Tracheal epithelial cell (primary cell): ENCODE results near the gene LRP4. TPM values are rescaled to one million over a fixed set of nuclear protein-coding genes. Genes with fewer than 3 reads are reported as not detected.

Experiments
- total RNA-seq: library from RNA; depleted of rRNA; stranded (reverse); fragments of >200 nt; gene quantifications from 2 replicates; pipeline ENCODE4 v1.2.1, GENCODE V29; 2014

Gene LRP4, protein sequence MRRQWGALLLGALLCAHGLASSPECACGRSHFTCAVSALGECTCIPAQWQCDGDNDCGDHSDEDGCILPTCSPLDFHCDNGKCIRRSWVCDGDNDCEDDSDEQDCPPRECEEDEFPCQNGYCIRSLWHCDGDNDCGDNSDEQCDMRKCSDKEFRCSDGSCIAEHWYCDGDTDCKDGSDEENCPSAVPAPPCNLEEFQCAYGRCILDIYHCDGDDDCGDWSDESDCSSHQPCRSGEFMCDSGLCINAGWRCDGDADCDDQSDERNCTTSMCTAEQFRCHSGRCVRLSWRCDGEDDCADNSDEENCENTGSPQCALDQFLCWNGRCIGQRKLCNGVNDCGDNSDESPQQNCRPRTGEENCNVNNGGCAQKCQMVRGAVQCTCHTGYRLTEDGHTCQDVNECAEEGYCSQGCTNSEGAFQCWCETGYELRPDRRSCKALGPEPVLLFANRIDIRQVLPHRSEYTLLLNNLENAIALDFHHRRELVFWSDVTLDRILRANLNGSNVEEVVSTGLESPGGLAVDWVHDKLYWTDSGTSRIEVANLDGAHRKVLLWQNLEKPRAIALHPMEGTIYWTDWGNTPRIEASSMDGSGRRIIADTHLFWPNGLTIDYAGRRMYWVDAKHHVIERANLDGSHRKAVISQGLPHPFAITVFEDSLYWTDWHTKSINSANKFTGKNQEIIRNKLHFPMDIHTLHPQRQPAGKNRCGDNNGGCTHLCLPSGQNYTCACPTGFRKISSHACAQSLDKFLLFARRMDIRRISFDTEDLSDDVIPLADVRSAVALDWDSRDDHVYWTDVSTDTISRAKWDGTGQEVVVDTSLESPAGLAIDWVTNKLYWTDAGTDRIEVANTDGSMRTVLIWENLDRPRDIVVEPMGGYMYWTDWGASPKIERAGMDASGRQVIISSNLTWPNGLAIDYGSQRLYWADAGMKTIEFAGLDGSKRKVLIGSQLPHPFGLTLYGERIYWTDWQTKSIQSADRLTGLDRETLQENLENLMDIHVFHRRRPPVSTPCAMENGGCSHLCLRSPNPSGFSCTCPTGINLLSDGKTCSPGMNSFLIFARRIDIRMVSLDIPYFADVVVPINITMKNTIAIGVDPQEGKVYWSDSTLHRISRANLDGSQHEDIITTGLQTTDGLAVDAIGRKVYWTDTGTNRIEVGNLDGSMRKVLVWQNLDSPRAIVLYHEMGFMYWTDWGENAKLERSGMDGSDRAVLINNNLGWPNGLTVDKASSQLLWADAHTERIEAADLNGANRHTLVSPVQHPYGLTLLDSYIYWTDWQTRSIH (N-terminal part only)
- total RNA-seq: 8.3 and 8.4 TPM in 2 replicates

DNA sequence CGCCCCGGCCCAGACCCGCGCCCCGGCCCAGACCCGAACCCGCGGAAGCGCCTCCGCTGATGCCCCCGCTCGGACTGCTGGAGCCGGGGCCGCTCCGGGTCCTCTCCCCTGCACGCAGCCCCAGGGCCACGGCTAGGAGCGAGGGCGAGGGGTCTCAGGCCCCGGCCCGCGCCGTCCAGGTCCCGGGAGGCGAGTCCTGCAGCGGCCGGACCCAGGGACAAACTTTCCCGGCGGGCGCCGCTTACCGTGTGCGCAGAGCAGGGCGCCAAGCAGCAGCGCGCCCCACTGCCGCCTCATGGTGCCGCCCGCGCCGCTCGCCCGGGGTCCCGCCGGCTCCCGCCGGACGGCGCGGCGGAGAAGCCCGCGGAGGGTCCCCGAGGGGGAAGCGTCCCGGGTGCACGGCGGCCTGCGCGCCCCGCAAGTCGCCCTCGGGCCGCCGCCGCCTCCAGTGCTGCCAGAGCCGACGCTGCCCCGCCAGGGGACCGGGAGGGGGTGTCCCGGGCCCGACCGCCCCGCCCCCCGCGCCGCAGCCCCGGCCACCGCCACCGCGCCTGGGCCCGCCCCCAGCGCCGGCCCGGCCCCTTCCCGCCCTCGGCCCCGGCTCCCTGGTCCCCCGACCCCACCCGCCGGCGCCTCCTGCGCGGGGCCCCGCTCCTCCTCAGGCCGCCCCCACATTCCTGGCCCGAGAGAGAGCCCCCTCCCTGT is at the start of gene LRP4:
Gene LRP4 (minus strand): TSS at position 468 of the 705 bp plus-strand sequence. CDS start 171 bp downstream, at position 297.

DNA sequence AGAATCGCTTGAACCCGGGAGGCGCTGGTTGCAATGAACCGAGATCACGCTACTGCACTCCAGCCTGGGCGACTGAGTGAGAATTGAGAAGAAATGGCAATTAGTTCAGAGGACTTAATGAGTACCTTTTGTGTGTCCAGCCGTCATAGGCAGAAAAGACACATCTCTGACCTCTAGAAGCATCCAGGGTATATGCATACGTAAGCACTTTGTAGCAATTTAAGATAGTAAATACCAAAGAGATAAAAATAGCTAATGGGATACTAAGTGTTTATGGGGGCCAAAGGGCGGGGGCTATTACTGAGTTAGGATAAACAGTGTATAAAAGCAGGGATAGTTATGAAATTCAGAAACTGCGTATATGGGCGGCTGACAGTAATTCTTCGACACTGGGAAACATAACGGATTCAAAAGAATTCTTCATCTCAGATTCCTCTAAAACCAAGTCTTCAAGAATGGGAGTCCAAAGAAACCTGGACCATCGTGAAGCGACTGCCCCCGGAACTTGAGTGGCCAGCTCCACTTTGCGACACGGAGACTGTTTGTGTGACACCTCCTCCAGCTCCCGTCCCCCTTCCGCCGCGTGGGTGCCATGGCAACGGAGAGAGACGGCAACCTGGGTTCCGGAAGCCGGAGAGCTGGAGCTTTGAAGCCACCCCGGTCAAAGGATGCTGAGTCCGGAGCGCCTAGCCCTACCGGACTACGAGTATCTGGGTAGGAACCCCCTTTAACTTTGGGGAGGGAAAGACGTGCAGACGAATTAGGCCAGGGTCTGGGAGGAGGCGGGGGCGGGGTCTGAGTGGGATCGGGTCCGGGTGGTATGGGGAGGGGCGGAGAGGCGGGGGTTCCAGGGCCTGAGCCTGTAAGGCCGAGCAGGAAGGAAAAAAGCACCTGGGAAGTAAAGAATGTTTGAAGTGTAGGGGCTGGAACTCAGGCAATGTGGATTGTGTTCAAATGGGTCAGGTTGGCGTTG is 18.1 kb upstream of the LRP4 start, which contains the start of gene CSTPP1:
Gene CSTPP1 (plus strand): TSS at position 624 of the 973 bp plus-strand sequence. CDS start 45 bp downstream, at position 669.

DNA sequence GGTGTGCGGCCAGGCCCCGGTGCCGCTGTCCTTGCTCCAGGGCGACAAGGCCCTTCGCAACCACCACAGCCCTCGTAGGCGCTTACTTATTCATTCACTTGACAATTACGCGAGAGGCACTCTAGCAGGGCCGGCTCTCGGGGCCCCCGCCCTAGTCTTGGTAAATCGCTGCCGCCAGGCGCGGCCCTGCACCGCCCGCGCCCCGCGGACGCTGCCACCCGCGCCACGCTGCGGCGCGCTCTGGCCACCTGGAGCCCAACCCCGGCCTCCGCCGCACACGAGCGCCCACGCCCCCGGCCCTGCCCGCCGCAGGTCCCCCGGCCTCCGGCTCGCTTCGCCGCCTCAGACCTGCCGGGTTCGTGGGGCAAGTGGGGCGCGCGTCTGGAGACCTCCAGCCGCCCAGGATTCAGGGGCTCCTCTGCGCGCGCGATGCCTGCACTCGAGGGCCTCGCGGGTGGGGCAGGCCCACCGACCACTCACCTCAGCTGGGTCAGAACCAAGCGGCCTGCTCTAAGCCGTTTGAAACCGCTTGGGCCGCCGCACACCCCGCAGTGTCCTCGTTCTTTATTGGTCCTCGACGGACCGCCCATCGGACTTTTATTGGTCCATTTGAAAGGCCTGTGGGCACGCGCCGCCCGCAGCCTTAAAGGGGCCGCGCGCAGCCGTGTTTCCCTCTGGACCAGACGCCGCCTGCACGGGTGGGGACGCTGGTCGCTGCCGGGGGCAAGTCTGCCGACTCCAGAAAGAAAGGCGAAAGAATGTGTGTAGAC is 72.4 kb downstream of the LRP4 start, which contains the start of gene CKAP5:
Gene CKAP5 (minus strand): TSS at position 541 of the 770 bp plus-strand sequence. CDS start 25,049 bp downstream, outside the sequence.

Other genes starting within 250 kb of the LRP4 start
- gene ARHGAP1, start 217.9 kb downstream of the LRP4 start, total RNA-seq: 17.9 and 28.7 TPM in 2 replicates
- 4.9 and 9.4 TPM in 2 replicates for gene ZNF408, start 217.5 kb downstream of the LRP4 start, total RNA-seq
- under 0.01 TPM in 1 of 2 replicates, not detected in the other for gene F2, start 199.3 kb downstream of the LRP4 start, total RNA-seq
- gene CKAP5, start 72.3 kb downstream of the LRP4 start, total RNA-seq: 49.7 and 62.4 TPM in 2 replicates
- 7.0 and 11.1 TPM in 2 replicates for gene CSTPP1, start 18.2 kb upstream of the LRP4 start, total RNA-seq